CD14-positive monocyte (primary cell): ENCODE measurements around the gene ATXN3L. TPM values are rescaled to one million over a fixed set of nuclear protein-coding genes. Genes with fewer than 3 reads are reported as not detected.

Source experiments
- DNase-seq, 3 donors: peaks; one replicate each; pipeline ENCODE4 v3.0.0-alpha.2; 2011 to 2022
- H2AFZ ChIP-seq: 2 replicates; pipeline ENCODE4 v1.6.0; 2012; ENCODE audit warnings: mild to moderate bottlenecking, low read depth, low read length, inconsistent platforms; ENCODE audit not compliant: insufficient read depth, poor library complexity, severe bottlenecking
- H3K27ac ChIP-seq, 2 donors: 1 replicate in 1 of 2; 2 replicates in 1 of 2; pipeline ENCODE4 v1.5.1; 2012 to 2013; ENCODE audit warnings: low read length in 2 of 2, control low read depth in 1 of 2, inconsistent platforms in 1 of 2, low read depth in 1 of 2, mild to moderate bottlenecking in 1 of 2
- H3K27me3 ChIP-seq, 2 donors: one replicate each; pipeline versions ENCODE4 v1.6.0 to v1.6.1; 2011 to 2013; ENCODE audit warnings: low read length in 2 of 2; ENCODE audit not compliant: control insufficient read depth in 2 of 2, insufficient read depth in 2 of 2
- H3K36me3 ChIP-seq, 2 donors: replicated peaks in 1 of 2; 1 replicate in 1 of 2; 2 replicates in 1 of 2; pipeline versions ENCODE4 v1.5.1 to v1.6.1; 2012 to 2013; ENCODE audit warnings: low read length in 2 of 2, control low read depth in 1 of 2, inconsistent platforms in 1 of 2, mild to moderate bottlenecking in 1 of 2; ENCODE audit not compliant: insufficient read depth in 2 of 2, control insufficient read depth in 1 of 2
- H3K4me1 ChIP-seq, 2 donors: 1 replicate in 1 of 2; 2 replicates in 1 of 2; pipeline versions ENCODE4 v1.5.1 to v1.6.1; 2012 to 2013; ENCODE audit warnings: low read length in 2 of 2, control low read depth in 1 of 2, inconsistent platforms in 1 of 2, mild to moderate bottlenecking in 1 of 2, moderate library complexity in 1 of 2; ENCODE audit not compliant: insufficient read depth in 2 of 2, control insufficient read depth in 1 of 2
- H3K4me2 ChIP-seq: replicated peaks from 2 replicates; pipeline ENCODE3; 2012; ENCODE audit warnings: low read length, moderate library complexity, mild to moderate bottlenecking; ENCODE audit not compliant: poor library complexity, severe bottlenecking; ENCODE audit errors: extremely low read depth
- H3K4me3 ChIP-seq, 3 experiments: fragments of 200-600 bp in 1 of 3; sonication (generic) in 1 of 3; replicated peaks in 1 of 3; 1 replicate in 2 of 3; 2 replicates in 1 of 3; pipeline ENCODE4 v1.5.1; 2011 to 2013; ENCODE audit warnings: low read length in 3 of 3, mild to moderate bottlenecking in 3 of 3, control low read depth in 2 of 3, low read depth in 2 of 3, inconsistent platforms in 1 of 3, moderate library complexity in 1 of 3
- H3K79me2 ChIP-seq: 2 replicates; pipeline ENCODE4 v1.6.0; 2012; ENCODE audit warnings: mild to moderate bottlenecking, control low read depth, inconsistent platforms, low read length, moderate library complexity; ENCODE audit not compliant: insufficient read depth
- H3K9ac ChIP-seq: 2 replicates; pipeline ENCODE4 v1.6.0; 2017; ENCODE audit warnings: low read length, mild to moderate bottlenecking; ENCODE audit not compliant: insufficient read depth, poor library complexity, severe bottlenecking
- H3K9me3 ChIP-seq, 2 donors: replicated peaks in 1 of 2; 1 replicate in 1 of 2; 2 replicates in 1 of 2; pipeline versions ENCODE4 v1.5.1 to v1.6.1; 2012 to 2013; ENCODE audit warnings: low read length in 2 of 2, control low read depth in 1 of 2; ENCODE audit not compliant: control insufficient read depth in 1 of 2, insufficient read depth in 1 of 2
- H4K20me1 ChIP-seq: 2 replicates; pipeline ENCODE4 v1.6.0; 2012; ENCODE audit warnings: mild to moderate bottlenecking, low read length, control low read depth, moderate library complexity; ENCODE audit not compliant: insufficient read depth
- H3K27ac Mint-ChIP-seq, 7 donors: one replicate each; pipeline ENCODE4 v1.8.0; 2020; ENCODE audit warnings: mild to moderate bottlenecking in 7 of 7, mixed read lengths in 7 of 7, moderate library complexity in 6 of 7, inconsistent platforms in 2 of 7
- H3K27me3 Mint-ChIP-seq, 3 donors: one replicate each; pipeline ENCODE4 v1.8.0; 2021 to 2022; ENCODE audit warnings: low read depth in 3 of 3, mild to moderate bottlenecking in 3 of 3, mixed read lengths in 3 of 3, moderate library complexity in 3 of 3, inconsistent platforms in 1 of 3
- H3K36me3 Mint-ChIP-seq, 2 donors: one replicate each; pipeline ENCODE4 v1.8.0; 2020; ENCODE audit warnings: mixed read lengths in 2 of 2, inconsistent platforms in 1 of 2, mild to moderate bottlenecking in 1 of 2
- H3K4me1 Mint-ChIP-seq: one replicate; pipeline ENCODE4 v1.8.0; 2020; ENCODE audit warnings: mild to moderate bottlenecking, mixed read lengths
- H3K4me3 Mint-ChIP-seq, 2 donors: one replicate each; pipeline ENCODE4 v1.8.0; 2020; ENCODE audit warnings: mild to moderate bottlenecking in 2 of 2, mixed read lengths in 2 of 2, moderate library complexity in 1 of 2
- H3K9me3 Mint-ChIP-seq, 7 donors: one replicate each; pipeline ENCODE4 v1.8.0; 2020 to 2022; ENCODE audit warnings: mixed read lengths in 7 of 7, mild to moderate bottlenecking in 6 of 7, moderate library complexity in 6 of 7, inconsistent platforms in 2 of 7
- CTCF ChIP-seq: fragments of 200-600 bp; IDR thresholded peaks from one replicate; pipeline ENCODE4 v1.8.0; 2022; ENCODE audit warnings: antibody characterized with exemption, mild to moderate bottlenecking
- WGBS: methylation state at CpG from one replicate; pipeline ENCODE4 v1.1.5; 2013; ENCODE audit warnings: missing lambda C conversion rate; ENCODE audit not compliant: insufficient coverage; 5-methylcytosine and 5-hydroxymethylcytosine counted together
- intact Hi-C, 2 donors: fragments of 100-400 bp; cut with micrococcal nuclease; formaldehyde crosslinking; loops; one replicate each; pipeline versions ENCODE4 v1.15.0 to v1.15.1; 2023
- polyA plus RNA-seq, 3 donors: library from polyadenylated mRNA; depleted of rRNA in 1 of 3; unstranded in 2 of 3; stranded (reverse) in 1 of 3; fragments of 300-500 nt in 2 of 3; fragments of >200 nt in 1 of 3; fragmentation: Illumina TruSeq in 2 of 3; gene quantifications; 1 replicate in 2 of 3; 2 replicates in 1 of 3; pipeline ENCODE4 v1.2.3, GENCODE V29; 2012 to 2021

Gene ATXN3L
- polyA plus RNA-seq, 3 donors = not detected

GRCh38 chrX:13345037-13345436 lies 25.2 kb upstream of the ATXN3L start:
- Histone ChIP-seq H3K9ac (no peak overlapping the region), H3K79me2 (no peaks in the 10 kb centered on the region), H3K27ac (no peak overlapping the region), H4K20me1 (no peaks in the 10 kb centered on the region), H3K4me1 (no peaks in the 10 kb centered on the region), H2AFZ (no peak overlapping the region), H3K9me3 (no peaks in the 10 kb centered on the region), H3K27me3 (peaks cover 0 to 4% of the 10 kb centered on the region in 2 donors), H3K4me2 (no peak overlapping the region), H3K36me3 (no peaks in the 10 kb centered on the region), H3K4me3 (no peak overlapping the region)
- DNase-seq = peak in 2 of 3 donors; percentile 3
- no peak for TF ChIP-seq CTCF
- Mint-ChIP-seq H3K4me1 (peaks cover 9% of the 10 kb centered on the region), H3K27ac (no peak overlapping the region), H3K27me3 (peaks cover 0 to 34% (median 0%) of the 10 kb centered on the region in 3 donors), H3K36me3 (no peaks in the 10 kb centered on the region), H3K9me3 (peaks cover 0 to 4% (median 2%) of the 10 kb centered on the region in 7 donors), H3K4me3 (no peak overlapping the region)
- intact Hi-C loops = no loop called here
- no CpG with 5 or more reads among the region's 4 CpGs for WGBS

- no peak for DNase-seq
- H3K27ac Mint-ChIP-seq = no peak overlapping the region
- H3K9me3 Mint-ChIP-seq = peaks cover 0 to 13% (median 0%) of the 10 kb centered on the region in 7 donors
- no peak for TF ChIP-seq CTCF
- Histone ChIP-seq H3K27ac (no peak overlapping the region), H3K79me2 (no peaks in the 10 kb centered on the region), H3K36me3 (no peaks in the 10 kb centered on the region), H3K4me1 (no peaks in the 10 kb centered on the region), H2AFZ (no peak overlapping the region), H3K9ac (no peak overlapping the region), H3K4me2 (no peak overlapping the region), H3K4me3 (no peak overlapping the region), H4K20me1 (no peaks in the 10 kb centered on the region), H3K27me3 (peaks cover 0 to 10% of the 10 kb centered on the region in 2 donors), H3K9me3 (no peaks in the 10 kb centered on the region)
- H3K36me3 Mint-ChIP-seq = no peaks in the 10 kb centered on the region
- no peak overlapping the region for H3K4me3 Mint-ChIP-seq
- no CpG with 5 or more reads among the region's 3 CpGs for WGBS
- H3K4me1 Mint-ChIP-seq = peaks cover 7% of the 10 kb centered on the region
- intact Hi-C loops = no loop called here
- peaks cover 0 to 31% (median 0%) of the 10 kb centered on the region in 3 donors for H3K27me3 Mint-ChIP-seq
These were observed 21.7 kb upstream of the ATXN3L start for GRCh38 chrX:13341491-13342101.
